SH-SY5Y (cell line): ENCODE measurements around the gene SMARCAL1.

ENCODE experiments used
- GATA2 ChIP-seq: IDR thresholded peaks from 2 replicates; pipeline ENCODE4 v1.6.1; 2011; ENCODE audit warnings: mild to moderate bottlenecking, low read depth, low read length
- GATA3 ChIP-seq: IDR thresholded peaks from 2 replicates; pipeline ENCODE4 v1.6.1; 2011; ENCODE audit warnings: low read depth, mild to moderate bottlenecking, low read length, moderate library complexity

GRCh38 chr2:216464104-216464720 is 51.9 kb downstream of the SMARCAL1 start:
- TF ChIP-seq GATA3, result no peak
- TF ChIP-seq GATA2, result no peak
